NB4 (cell line): ENCODE measurements around the gene CGB3.
"Not testable (repeated sequence)": the region's sequence is repeated elsewhere in the genome, so short reads cannot be mapped to it uniquely, and the experiment has no call there.

Experiments
- DNase-seq: peaks from one replicate; pipeline ENCODE4 v3.0.0; 2010; ENCODE audit warnings: low read depth
- H3K4me3 ChIP-seq: one replicate; pipeline ENCODE4 v1.5.1; 2011; ENCODE audit warnings: mild to moderate bottlenecking, low read depth, low read length, moderate library complexity
- MYC ChIP-seq: IDR thresholded peaks from 2 replicates; pipeline ENCODE4 v1.6.1; 2011; ENCODE audit warnings: low read depth, low read length
- POLR2A ChIP-seq: IDR thresholded peaks from 2 replicates; pipeline ENCODE4 v1.6.1; 2011; ENCODE audit warnings: mild to moderate bottlenecking; ENCODE audit not compliant: insufficient read length; ENCODE audit errors: extremely low read depth
- TF ChIP-seq, protein P1 (sequence below): IDR thresholded peaks from 2 replicates; pipeline ENCODE4 v1.6.1; 2011; ENCODE audit warnings: low read depth, low read length
- TF ChIP-seq, protein P2 (sequence below): IDR thresholded peaks from one replicate; pipeline ENCODE4 v1.5.1; 2012; ENCODE audit warnings: low read depth, low read length

Gene CGB3

DNA sequence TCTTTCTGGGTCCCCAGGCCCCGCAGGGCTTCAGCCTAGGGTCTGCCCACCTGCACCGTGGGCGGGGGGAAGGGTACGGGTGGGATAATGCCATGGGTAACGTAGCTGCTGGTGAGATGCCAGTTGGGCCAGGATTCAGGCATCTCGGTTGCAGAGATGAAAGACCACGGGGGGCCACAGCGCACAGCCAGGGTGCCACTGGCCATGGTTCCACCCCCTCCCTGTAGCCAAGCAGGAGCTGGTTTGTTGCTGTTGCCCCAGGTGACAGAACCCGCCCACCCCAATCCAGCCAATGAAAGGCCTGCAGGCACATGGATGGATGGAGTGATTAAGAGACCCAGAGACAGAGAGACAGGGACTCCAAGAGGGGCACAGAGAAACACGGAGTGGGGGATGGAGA, 34.4 kb upstream of the CGB3 start:
- TF ChIP-seq, protein P1, sequence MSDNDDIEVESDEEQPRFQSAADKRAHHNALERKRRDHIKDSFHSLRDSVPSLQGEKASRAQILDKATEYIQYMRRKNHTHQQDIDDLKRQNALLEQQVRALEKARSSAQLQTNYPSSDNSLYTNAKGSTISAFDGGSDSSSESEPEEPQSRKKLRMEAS, result no peak
- no peak for TF ChIP-seq MYC
- TF ChIP-seq, protein P2, sequence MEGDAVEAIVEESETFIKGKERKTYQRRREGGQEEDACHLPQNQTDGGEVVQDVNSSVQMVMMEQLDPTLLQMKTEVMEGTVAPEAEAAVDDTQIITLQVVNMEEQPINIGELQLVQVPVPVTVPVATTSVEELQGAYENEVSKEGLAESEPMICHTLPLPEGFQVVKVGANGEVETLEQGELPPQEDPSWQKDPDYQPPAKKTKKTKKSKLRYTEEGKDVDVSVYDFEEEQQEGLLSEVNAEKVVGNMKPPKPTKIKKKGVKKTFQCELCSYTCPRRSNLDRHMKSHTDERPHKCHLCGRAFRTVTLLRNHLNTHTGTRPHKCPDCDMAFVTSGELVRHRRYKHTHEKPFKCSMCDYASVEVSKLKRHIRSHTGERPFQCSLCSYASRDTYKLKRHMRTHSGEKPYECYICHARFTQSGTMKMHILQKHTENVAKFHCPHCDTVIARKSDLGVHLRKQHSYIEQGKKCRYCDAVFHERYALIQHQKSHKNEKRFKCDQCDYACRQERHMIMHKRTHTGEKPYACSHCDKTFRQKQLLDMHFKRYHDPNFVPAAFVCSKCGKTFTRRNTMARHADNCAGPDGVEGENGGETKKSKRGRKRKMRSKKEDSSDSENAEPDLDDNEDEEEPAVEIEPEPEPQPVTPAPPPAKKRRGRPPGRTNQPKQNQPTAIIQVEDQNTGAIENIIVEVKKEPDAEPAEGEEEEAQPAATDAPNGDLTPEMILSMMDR, result no peak
- TF ChIP-seq POLR2A, result no peak
- DNase-seq, result no peak

DNA sequence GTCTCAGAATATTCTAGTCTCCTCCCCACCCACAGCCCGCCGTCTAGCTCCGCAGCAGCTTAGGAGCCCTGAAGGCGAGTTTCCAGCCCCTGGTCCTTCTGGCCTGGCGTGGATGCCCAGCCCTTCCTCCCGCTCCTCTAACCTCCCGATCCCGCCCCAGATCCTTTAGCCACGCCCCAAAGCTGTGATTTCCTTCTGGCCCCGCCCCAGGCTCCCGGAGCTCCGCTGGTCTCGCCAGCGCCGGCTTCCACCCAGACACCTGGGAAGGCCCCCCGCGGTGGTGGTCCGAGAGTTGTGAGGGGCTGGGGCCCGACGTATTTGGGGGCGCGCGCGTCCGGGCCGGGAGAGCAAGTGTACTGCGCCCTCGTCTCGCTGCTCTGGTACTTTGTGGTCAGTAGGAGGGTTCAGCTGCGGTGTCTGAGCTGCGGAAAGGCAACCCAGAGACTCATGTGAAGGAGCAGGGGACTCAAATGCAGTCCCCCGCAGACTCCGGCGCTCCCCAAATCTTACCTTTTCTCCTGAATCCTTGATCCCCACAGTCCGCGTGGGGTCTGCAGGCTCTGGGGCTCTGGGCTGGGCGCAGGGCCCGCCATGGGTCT, 33.6 kb upstream of the CGB3 start, which contains the start of gene CGB7:
Gene CGB7, minus strand, starts transcription at position 114 of the 599 bp plus-strand sequence. CDS start 2,374 bp downstream, outside the sequence.
- TF ChIP-seq, protein P1, result no peak
- TF ChIP-seq POLR2A (no peak), MYC (no peak)
- TF ChIP-seq, protein P2, result no peak
- no peak for DNase-seq
- no peak within 1 kb of the TSS for H3K4me3 ChIP-seq

More for the DNA sequence above, 34.4 kb upstream of the CGB3 start:
- H3K4me3 ChIP-seq, result no peak overlapping the region

DNA sequence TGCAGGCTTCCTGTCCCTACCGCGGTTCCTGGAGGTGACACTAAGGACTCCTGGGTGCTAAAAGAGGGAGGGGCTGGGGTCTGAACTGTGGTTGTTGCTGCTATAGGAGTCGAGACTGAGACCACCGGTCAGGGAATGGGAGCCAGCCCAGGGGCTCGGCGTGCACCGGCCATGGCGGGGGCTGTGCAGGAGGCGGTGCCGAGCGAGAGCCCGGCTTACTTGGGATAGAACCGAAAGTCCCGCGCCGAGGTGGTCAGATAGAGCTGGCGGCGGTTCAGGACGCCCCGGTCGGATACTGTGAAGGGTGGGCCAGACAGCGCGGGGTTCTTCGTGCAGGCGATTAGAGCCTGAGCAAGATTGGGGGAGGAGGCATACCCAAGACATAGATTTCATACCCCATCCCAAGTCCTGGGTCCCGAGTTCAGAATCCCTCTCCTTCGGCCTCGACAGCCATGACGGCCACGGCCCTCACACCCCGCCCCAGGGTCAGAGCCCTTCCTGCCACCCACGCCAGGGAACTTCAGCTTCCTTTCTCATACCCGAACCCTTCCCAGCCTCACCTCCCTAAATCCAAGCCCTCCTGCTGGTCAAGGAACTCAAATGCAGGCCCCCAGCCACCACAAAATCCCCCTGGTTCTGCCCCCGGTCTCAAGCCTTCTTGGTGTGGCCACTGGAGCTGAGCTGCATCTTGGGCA, 32.9 kb upstream of the CGB3 start:
- H3K4me3 ChIP-seq, DNase-seq: not testable (repeated sequence)

DNA sequence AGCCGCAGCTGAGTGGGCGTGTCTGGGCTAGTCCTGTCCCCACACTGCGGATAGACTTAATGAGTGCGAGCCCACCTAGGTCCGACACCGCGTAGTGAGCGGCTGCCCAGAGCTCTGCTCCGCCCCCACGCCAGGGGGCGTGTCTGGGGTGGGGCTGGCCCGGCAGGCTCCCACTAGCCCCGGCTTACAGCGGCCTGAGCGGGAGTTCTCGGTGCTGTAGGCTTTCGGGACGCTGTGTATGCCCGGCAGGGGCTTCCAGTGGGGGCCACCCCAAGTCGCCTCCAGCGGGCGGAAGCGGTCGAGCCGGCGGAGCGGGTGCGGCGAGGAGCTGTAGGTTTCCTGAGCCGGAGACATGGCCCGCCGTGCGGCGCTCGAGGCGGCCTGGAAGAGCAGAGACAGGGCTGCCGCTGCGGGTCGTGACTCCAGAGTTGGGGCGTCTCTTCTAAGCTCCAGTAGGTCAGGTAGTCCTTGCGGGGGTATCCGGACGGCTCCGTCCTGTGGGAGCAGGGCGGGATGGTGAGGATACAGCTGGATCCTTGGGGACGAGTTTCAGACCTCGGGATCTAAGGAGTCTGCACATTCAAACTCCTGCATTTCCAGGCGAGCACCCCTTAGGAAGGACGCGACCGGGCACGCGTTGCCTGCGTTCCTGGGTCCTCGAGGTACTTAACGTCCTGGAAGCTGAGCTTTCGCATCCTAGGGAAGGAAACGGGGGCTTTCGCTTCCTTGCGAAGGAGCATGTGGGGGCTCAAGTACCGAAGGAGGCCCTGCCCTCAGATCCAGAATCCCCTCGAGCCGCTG, 32.2 kb upstream of the CGB3 start:
- H3K4me3 ChIP-seq, result no peak overlapping the region
- no peak for TF ChIP-seq MYC
- TF ChIP-seq, protein P2, result peak; percentile 57
- TF ChIP-seq, protein P1, result no peak
- DNase-seq, result peak; percentile 79

DNA sequence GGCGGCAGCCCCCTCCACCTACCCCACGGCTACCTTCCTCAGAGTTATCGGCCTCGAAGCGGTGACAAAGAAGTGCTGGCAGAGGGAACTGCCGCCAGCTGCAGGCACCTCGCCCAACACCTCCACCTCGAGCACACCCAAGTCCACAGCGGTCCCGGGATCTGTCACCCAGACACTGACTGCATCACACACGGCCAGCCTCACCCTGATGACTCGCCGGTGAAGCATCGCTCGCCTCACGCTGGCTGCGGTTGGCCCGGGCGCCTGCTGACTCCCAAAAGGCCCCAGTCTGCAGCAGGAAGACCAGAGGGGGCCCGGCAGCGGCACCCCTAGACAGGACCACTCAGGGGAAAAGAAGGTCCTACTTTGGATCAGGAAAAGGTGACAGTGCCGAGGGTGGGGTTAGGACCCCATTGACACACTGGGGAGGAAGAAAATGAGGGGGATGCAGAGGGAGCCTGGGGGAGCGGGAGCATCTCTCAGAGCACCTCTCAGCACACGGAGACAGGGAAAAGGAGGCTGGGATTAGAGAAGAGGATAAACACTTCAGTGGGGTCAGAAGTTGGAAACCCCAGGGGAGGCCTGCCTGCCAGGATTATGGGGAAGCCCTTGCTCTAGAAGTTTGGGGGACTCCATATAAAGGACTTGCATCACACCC, 26.4 kb upstream of the CGB3 start:
- not testable (repeated sequence) for H3K4me3 ChIP-seq, DNase-seq

DNA sequence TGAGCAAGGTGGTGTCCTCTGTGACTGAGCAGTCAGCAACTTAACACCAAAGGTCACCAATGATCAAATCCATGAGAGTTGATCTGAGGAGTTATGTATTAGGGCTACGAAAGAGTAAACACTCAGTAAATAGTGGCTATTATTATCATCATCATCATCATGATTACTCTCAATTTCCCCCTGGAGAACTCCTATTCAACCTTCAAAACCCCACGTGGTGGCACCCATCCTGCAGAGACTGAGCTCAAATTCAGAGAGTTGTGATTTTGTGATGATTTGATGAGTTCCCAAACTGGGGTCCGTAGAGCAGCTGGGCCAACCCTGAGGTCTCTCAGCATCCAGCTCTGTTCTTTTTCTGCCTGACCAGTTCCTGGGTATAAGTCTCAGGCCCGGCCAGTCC, 25.7 kb upstream of the CGB3 start:
- DNase-seq, H3K4me3 ChIP-seq: not testable (repeated sequence)

DNA sequence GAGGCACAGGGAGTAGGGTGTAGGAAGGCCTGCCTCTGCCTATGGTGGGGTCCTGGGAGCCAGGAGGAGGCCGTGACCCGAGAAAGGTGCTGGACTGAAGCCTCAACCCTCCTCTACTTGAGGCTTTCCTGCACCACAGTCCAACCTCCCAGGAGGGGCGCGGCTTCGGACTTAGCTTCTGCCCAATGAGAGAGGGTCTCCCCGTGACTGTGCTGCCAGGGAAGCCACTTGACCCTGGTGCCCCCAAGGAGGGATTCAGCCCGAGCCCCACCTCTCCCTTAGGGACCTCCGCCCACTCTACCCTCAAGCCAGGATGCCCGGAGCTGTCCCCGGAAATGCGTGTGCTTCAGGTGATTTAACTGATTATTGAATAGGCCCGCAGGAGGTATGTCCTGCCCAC, 24.9 kb upstream of the CGB3 start, which contains the start of gene CGB8:
Gene CGB8, minus strand, starts transcription at position 101 of the 400 bp plus-strand sequence. CDS start 372 bp downstream, outside the sequence.
- not testable (repeated sequence) for H3K4me3 ChIP-seq, DNase-seq

DNA sequence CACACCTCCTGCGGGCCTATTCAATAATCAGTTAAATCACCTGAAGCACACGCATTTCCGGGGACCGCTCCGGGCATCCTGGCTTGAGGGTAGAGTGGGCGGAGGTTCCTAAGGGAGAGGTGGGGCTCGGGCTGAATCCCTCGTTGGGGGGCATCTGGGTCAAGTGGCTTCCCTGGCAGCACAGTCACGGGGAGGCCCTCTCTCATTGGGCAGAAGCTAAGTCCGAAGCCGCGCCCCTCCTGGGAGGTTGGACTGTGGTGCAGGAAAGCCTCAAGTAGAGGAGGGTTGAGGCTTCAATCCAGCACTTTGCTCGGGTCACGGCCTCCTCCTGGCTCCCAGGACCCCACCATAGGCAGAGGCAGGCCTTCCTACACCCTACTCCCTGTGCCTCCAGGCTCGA, 19.4 kb upstream of the CGB3 start, which contains the start of gene CGB5:
Gene CGB5, plus strand, starts transcription at position 301 of the 400 bp plus-strand sequence. CDS start 362 bp downstream, outside the sequence.
- not testable (repeated sequence) for DNase-seq, H3K4me3 ChIP-seq

DNA sequence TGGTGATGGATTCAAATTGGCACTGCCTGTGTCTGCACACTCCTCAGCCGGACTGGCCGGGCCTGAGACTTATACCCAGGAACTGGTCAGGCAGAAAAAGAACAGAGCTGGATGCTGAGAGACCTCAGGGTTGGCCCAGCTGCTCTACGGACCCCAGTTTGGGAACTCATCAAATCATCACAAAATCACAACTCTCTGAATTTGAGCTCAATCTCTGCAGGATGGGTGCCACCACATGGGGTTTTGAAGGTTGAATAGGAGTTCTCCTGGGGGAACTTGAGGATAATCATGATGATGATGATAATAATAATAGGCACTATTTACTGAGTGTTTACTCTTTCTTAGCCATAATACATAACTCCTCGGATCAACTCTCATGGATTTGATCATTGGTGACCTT, 18.5 kb upstream of the CGB3 start:
- not testable (repeated sequence) for DNase-seq

More for the DNA sequence above, 18.5 kb upstream of the CGB3 start:
- not testable (repeated sequence) for H3K4me3 ChIP-seq
